HG02884 (cell line): Measurements from ENCODE around the gene GTF2F2.
"Not testable (repeated sequence)": the region's sequence is repeated elsewhere in the genome, so short reads cannot be mapped to it uniquely, and the experiment has no call there.

Source experiments
- ATAC-seq: cut with Tn5 transposase; IDR thresholded peaks from one replicate; pipeline ENCODE4 v1.9.1; 2021; ENCODE audit warnings: mild to moderate bottlenecking, moderate library complexity; ENCODE audit not compliant: unreplicated experiment

Gene GTF2F2

DNA sequence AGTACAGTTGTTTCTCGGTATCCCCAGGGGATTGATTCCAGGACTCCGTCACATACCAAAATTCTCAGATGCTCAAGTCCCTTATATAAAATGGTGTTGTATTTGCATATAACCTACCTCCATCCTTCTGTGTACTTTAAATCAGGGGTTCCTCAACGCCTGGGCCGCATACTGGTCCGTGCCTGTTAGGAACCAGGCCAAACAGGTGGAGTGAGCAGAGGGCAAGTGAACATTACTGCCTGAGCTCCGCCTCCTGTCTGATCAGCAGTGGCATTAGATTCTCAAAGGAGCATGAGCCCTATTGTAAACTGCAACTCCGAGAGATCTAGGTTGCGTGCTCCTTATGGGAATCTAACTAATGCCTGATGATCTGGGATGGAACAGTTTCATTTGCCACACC lies 122.8 kb downstream of the GTF2F2 start:
- no peak for ATAC-seq

DNA sequence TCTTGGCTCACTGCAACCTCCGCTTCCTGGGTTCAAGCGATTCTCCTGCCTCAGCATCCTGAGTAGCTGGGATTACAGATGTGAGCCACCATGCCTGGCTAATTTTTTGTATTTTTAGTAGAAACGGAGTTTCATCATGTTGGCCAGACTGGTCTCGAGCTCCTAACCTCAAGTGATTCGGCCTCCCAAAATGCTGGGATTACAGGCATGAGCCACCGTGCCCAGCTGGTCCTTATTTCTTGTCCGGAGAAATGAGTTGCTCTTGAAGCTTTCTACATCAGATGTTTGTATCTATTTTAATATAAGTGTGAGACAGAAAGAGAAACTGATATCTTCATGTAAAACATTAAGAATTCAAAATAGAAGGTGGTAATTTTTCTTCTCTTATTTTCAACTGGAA lies 124.4 kb downstream of the GTF2F2 start:
- not testable (repeated sequence) for ATAC-seq

DNA sequence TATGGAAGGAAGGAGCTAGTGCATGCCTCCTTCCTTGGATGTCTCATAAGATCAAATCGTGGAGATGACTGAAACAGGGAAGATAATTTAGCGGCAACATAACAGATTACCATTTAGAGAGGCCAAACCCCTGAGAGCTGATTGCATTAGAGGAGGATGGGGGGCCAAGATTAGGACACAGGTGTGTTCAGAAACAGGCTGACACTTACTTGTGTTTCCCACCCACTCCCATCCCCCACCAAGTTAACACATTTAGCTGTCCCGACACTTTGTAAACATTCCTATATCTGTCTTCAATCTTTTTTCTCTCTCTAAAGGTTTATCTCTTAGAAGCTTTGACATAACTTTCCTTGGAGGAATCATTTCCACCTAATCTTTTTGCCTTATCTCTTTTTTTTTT lies 129.4 kb downstream of the GTF2F2 start:
- no peak for ATAC-seq

DNA sequence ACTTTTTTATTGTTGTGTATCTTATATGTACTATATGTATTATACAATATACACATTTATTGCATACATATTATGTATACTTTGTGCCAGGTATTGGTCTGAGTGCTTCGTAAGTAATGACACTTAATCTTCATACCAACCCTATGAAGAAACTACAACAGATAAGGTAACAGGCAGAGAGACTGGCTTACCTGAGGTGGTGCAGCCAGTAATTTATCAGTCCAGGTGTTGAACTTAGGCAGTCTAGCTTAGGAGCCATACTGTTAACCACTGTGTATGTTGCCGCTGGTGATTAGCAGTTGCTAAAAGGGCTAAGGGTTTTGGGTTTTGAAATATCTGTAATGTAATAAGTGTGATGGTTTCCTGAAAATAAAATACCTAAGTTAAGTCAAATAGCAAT lies 134.1 kb downstream of the GTF2F2 start:
- ATAC-seq = no peak

DNA sequence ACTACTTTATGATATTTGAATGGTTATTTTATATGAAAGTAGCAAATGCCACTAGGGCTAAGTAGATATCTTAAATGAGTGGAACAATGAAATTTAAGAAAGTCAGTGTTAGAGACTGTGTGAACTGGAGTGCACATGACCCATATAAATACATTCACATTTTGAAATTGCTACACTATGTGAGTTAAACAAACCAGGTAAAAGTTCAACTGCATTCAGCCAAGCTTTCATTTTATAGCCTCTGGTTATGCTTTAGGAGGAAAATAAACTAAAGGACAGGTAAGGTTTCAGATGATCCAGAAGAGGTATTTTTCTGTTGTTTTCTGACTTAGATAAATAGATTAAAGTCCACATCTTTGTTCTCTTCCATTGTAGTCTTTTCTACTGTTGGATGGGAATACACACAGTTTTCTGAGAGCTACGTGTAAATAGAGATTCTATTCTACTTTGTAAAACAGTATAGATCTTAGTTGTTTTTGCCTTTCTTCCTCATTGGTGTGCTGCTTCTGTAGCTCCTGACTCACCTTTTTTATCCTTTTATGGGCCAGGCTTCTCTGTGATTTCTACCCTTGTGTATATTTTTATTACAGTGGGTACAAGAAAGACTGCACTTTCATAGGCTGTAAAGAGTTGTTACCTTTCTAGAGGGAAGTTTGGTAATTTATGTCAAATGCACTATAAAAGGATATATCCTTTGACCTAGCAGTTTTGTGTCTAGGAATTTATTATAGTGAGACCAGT lies 135.1 kb downstream of the GTF2F2 start:
- no peak for ATAC-seq

DNA sequence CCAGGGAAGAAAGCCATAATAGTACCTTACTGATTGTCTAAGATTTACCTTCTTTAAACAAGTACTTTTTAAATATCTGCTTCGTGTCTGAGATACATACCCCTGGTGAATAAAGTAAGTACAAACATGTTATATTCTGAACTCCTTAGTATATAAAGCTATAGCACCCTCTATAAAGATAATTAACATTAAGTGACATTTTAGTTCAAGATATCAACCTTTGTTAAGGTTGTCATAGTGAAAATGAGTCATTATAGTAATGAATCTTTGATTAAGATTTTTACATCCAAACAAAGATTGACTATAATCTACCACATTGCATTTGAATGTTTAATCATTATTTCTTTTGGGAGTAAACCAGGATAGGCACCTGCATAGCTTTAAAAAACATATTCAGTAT lies 135.9 kb downstream of the GTF2F2 start:
- ATAC-seq = no peak

DNA sequence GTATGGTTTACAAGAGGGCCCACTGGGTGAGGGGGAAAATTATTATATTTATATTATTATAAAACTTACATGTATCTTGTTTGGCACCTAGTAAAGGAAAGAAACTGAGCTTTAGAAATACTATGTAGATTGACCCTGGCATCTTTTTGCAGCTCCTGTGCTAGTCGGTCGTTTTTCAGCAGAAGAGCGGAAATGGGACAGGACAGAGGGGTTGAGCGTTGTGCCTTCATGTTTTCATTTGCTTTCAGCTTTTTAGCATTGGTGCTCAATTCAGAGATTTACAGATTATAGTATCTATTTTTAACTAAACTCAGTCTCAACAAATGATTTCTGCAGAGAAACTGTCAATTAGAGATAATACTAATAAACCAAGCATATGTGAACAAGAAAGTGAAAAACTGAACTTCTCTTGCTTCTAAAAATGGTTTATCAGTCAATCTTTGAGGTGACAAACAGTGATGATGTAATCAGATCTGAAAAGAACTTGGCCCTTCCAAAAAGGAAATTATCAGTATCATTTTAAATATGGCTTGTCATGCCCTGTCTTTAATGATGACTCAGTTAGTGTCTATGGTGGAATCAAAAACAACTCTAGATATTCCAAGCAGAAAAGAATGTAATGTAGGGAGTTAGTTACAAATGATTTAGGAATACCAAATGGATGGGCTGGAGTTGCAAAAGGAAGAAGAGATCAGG lies 137.5 kb downstream of the GTF2F2 start:
- no peak for ATAC-seq

DNA sequence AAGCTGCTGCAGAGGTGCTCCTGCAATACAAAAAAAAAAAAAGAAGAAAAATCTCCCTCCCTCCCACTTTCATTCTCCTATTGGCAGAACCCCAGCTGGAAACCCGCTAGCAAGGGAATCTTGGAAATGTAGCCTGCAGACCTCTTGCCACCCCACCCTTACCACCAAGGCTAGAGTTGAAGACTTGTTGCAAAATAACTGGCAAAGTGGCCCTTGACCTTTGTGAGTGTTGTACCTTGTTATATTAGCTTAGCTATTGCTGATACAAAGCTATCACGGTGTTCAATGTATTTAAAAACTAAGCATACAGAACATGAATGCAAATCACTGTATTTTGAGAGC lies 138.0 kb downstream of the GTF2F2 start:
- no peak for ATAC-seq

DNA sequence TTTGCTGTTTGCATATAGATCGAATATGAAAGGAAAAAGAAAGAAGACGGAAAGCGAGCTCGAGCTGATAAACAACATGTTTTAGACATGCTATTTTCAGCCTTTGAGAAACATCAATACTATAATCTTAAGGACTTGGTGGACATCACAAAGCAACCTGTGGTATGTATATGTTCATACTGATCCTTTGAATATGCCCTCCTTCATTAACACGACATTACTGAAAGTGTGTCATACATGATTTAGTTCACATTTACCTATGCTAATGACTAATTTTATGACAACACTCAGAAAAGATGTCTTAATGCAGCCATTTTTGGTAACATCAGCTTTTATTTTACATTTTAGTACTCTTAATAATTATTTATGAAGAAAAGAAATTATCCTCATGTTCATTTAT lies 146.9 kb downstream of the GTF2F2 start:
- ATAC-seq = no peak

DNA sequence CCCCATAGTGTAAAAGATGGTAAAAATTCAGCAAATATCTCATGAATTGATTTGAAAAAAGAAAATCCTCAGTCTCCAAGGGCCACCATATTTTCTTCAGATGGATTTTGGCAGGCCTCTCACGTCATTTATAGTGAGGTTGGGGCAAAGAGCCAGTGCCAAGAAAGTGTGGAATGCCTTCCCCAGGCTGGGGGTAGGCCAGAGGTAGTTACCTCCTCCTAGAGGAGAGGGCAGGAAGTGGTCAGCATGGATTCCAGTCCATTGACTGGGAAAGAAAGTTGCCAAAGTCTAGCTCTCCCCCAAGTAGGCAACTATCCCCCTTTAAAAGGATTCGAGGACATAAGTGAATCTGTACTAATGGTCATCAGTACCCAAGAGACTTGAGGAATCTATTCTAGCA lies 148.9 kb downstream of the GTF2F2 start:
- ATAC-seq = no peak

DNA sequence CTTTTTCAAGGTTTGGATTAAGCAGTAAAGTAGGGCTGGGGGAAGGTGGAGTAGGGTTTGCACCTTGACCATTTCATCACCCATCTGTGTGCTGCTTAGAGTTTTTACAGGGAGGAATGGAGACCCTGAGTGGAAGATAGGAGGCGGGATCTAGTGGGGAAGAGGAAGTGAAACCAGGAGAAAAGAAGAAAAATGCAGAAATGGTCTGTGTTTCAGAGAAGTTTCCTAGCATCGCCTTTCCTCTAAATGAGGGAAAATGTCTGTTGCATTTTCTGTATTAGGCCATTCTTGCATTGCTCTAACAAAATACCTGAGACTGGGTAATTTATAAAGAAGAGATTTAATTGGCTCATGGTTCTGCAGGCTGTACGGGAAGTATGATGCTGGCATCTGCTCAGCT lies 156.6 kb downstream of the GTF2F2 start:
- ATAC-seq = no peak

DNA sequence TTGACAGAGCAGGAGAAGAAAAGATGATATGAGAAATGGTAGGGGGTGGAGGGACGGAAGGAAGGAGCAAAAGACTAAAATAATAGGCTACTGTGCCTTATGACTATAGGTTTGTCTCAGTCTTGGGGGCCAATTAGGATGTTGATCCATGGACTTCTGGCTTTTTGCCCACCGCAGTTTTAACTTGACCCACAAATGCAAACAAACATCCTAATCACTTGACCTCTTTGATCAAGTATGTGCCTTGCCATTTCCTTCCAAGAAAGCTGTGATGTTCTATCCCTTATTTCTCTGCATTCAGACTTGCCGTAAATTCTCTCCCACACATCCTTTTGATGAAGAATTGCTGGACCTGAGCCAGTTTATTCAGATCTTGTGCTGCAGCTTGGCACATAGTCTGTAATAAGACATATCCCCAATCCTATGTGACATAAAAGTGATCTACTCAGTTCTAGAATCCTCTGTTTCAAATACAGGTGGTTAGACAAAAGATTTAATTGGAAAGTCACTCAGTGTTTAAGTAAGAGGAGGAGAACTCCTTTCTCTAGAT lies 157.9 kb downstream of the GTF2F2 start:
- no peak for ATAC-seq

DNA sequence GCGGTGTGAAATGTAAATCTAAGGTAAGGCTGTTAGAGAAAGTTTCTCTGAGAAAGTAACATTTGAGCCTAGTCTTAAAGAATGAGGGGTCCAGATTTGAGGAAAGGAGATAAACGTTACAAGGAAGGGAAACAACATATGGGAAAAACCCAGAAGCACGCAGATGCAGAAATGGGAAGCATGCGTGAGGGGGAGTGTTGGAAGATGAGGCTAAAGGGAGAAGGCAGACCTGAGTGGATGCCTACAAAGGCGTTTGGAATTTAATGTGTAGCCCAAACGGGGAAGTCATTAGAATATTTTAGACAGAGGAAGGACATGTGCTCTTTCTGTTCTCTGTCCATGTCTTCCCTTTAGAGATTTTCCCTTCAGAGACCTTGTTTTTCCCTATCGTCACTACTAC lies 159.7 kb downstream of the GTF2F2 start:
- ATAC-seq = no peak

DNA sequence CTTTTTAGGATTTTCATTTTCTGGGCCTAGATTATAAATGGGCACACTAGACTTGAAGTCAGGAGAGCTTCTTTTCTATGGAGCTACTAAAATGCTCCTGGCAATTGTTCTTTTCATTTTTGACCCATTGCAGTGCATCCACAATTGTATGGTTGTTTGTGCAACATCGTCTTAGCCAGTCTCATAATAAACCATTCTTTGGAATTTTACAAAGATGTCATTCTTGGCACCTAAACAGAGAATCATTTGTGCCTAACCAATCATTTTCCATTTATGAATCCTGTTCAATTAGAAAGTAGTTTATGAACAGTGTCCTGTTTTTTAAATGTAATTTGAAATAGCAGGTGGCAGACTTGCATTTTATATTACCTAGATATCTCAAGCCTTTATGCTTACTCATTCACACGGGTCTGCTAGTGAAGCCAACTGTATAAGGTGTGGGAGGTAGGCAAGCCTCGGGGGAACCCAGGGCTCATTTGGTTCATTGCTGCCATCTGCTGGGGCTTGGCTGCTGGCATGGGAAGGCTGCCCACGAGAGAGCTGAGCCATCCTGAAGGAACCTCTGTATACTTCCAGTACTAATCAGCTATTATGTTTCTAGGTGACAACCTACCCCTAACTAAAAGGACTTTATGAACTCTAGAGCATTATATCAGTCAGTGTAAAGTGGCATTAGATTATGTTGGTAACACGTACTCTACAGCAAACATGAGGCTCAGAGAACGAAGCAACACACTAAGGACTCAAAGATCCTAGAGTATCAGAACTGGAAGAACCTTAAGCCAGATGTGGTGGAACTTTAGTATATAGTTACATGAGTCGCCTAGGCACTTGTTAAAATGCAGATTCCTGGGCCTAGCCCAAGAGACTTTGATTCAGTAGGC lies 160.7 kb downstream of the GTF2F2 start:
- ATAC-seq = no peak

DNA sequence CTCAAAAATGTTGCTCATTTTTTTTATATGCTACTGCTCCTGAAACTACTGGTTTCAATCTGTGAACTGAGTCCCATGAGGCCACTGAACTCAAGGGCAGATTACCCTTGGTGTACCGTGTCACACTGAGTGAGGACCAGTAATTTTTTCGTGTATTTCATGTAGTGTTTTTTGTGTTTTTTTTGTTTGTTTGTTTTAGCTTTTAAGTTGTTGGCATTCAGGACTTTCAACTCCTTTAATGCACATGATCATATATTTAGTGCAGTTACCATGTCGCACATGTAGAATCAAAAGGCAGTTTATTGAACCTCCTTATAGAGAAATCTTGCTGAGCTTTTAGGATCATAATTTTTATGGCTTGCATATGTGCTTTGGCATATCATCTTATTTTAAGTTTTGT lies 162.7 kb downstream of the GTF2F2 start:
- ATAC-seq = no peak

DNA sequence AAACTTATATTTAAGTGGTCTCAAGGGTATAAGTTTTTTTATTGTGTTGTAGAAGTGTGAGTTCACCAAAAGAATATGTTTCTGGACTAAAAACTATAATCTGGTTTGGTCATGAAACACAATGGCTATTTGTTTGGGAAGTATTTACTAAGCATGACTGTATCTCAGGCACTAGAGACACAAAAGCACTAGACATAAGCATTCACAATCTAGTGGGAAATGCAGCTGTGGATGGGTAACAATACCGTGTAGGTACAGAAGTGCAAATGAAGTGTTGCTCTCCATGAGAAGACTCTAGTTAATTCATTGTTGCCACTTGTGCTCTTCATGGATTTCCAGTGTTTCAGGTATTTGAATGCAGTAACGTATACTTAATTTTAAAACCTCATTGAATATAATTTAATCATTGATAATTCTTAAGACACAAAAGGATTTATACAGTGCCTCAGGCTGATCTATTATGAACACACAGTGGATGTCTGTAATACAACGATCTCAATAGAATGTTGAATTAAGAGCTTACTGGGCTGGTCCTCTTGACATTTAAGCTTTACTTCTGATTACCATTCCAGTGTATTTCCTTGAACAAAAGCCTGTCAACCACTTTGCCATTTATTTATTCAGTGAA lies 169.7 kb downstream of the GTF2F2 start:
- ATAC-seq = no peak

DNA sequence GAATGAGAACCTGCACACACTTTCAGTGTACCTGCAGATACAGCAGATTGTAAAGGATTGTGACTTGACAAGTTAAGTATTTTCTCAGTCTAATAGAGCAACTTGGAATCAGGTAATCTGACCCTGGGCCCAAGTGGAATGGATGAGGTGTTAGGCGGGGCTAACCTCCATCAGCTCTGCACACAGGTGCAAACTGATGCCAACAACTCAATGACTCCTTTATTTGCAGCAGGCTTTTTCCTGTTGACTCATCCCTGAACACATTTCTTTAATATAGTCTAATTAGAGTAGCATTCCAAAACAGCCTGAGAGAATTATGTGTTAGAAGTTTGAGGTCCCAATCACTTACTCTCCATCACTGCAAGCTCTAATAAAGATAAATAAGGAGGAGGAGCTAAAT lies 171.9 kb downstream of the GTF2F2 start:
- no peak for ATAC-seq

DNA sequence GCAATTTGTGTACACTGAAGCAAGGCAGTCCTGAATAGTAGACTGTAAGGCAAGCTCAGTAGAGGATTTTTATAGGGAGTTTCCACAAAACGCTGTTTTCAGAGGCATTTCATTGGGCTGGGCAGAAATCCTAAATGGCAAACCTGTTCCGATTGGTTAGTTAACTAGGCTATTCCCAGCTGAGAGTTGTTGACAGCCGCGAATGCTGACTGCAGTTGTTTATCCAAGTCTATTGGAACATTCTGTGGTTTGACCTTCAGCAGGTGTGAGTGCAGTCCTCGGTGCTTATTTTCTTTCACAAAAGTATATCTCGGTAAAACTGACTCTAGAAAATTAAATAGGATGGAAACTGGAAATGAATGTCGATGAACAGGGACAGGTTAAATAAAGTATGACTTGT lies 175.2 kb downstream of the GTF2F2 start:
- ATAC-seq = no peak

DNA sequence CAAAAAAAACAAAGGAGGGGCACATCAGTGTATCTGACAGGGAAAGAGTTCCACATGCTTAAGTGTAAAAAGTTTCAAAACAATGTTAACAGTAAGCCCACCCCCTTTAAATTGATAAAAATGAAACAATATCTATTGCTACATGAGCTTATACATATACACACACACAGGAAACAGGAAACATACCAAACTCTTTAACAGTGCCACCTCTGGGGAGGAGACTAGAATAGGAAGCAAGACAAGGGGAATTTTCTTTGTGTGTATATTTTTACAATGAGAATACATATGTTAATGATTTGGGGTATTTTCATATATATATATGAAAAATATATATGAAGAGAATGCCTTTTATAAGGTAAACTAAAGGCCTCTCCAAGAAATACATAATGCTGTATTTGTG lies 175.9 kb downstream of the GTF2F2 start:
- no peak for ATAC-seq

DNA sequence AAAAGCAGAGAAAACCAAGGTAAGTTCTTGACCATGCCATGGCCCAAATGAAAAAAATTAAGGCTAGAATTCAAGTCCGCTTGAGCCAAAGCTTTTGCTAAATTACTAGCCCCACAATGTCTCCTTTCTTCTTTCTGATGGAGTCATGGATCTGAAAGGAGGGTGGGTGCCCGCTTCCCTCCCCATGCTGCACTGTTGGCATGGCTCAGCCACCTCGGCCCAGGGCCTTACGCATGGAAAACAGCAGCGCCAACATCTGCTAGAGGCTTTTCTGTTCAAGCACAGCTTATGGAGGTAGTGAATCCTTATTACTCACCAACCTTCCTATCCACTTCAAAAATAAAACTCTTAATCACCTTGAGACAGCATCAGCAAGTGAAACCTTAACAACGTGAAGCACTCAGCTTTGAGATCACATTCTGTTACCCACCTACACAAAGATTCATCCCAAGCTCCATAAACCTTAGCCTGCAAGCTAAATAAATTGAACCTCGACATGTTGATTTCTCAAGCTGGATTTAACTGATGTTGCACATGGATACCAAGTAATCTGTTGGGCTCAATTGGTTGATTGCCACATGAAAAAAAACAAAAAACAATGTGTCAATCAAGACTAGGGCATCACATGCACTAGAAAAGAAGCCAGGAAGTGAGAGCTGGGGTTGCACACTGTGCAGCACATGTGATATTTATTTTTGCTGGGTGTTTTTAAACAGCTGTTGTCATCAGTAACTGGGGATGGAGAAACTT lies 177.3 kb downstream of the GTF2F2 start:
- peak; percentile 80 for ATAC-seq

DNA sequence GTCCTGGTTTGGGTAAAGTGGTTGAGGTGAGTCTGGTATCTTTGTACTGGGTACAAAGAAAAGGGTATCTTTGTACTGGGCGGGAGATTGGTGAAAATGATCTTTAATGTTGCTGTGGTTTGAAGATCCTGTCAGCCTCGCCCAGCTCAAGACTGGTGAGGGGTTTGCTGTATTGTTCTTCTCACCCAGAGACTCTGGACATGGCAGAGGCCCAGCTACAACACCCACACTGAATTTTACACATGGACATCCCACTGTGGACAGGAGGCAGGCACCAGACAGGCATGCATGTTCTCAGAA lies 177.8 kb downstream of the GTF2F2 start:
- no peak for ATAC-seq
